ENCODE measurements around the gene TMEM269. TPM values are rescaled to one million over a fixed set of nuclear protein-coding genes. Genes with fewer than 3 reads are reported as not detected.

TMEM269 gene
- total RNA-seq, 1 donor from 2014 or later: under 0.01 TPM

DNA sequence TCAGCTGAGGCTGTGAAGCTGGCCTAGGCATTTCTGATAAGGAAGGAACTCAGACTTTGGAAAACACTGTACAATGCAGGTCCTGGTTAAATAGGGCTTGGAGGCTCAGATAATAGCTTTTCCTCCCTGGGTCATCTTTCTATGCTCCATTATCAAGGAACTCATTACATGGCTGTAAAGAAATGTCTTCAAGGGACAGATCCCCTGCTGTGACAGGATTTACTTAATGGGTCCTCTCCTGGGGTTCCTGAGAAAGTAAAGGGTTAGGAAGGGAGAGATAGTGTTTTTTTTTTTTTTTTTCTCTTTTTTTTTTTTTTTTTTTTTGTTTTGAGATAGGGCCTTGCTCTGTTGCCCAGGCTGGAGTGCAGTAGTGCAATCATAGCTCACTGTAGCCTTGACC, 46.5 kb downstream of the TMEM269 start:
- Histone ChIP-seq H3K4me3 (ENCODE audit: low read depth, low read length) (no peak overlapping the region), H3K27me3 (ENCODE audit: control insufficient read depth, insufficient read depth, low read length) (no peaks in the 10 kb centered on the region), H3K36me3 (ENCODE audit: control insufficient read depth, insufficient read depth, low read length) (no peaks in the 10 kb centered on the region)
- FAIRE-seq: no peak
- TF ChIP-seq, protein P1, sequence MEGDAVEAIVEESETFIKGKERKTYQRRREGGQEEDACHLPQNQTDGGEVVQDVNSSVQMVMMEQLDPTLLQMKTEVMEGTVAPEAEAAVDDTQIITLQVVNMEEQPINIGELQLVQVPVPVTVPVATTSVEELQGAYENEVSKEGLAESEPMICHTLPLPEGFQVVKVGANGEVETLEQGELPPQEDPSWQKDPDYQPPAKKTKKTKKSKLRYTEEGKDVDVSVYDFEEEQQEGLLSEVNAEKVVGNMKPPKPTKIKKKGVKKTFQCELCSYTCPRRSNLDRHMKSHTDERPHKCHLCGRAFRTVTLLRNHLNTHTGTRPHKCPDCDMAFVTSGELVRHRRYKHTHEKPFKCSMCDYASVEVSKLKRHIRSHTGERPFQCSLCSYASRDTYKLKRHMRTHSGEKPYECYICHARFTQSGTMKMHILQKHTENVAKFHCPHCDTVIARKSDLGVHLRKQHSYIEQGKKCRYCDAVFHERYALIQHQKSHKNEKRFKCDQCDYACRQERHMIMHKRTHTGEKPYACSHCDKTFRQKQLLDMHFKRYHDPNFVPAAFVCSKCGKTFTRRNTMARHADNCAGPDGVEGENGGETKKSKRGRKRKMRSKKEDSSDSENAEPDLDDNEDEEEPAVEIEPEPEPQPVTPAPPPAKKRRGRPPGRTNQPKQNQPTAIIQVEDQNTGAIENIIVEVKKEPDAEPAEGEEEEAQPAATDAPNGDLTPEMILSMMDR (IDR thresholded peaks at IDR 0.05; ENCODE audit: insufficient read depth, low read length, severe bottlenecking): no peak
- no peak for DNase-seq (ENCODE audit: low read depth)

DNA sequence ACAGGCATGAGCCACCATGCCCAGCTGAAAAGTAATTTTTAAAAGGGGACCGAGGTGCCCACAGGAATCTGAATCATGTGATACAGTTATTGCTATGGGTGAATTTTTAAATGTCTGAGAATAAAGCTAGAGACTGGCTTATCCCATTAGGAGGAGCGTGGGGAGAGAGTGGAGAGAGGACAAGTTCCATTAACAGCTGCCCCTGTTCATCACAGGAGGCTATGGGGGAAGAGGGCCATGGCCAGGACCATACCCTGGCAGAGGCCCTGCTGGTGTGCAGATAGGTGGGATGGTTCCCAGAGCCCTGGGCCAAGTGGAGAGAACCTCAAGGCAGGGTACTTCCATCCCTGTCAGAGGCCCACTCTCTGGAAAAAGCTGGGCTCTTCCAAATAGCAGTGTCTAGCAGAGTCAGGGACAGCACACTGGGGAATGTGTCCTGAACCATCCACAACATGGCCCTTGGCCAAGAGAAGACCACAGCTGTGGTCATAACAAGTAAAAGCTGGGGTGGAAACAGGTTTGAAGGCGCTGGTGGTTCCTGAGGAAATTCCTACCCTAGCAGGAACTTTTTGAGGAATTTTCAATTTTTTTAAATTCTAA, 48.0 kb downstream of the TMEM269 start:
- no peak for DNase-seq (ENCODE audit: low read depth)
- no peaks in the 10 kb centered on the region for H3K36me3 ChIP-seq (ENCODE audit: control insufficient read depth, insufficient read depth, low read length)
- no peaks in the 10 kb centered on the region for H3K27me3 ChIP-seq (ENCODE audit: control insufficient read depth, insufficient read depth, low read length)
- H3K4me3 ChIP-seq (ENCODE audit: low read depth, low read length): no peak overlapping the region
- FAIRE-seq: no peak
- TF ChIP-seq, protein P1 (IDR thresholded peaks at IDR 0.05; ENCODE audit: insufficient read depth, low read length, severe bottlenecking): no peak

DNA sequence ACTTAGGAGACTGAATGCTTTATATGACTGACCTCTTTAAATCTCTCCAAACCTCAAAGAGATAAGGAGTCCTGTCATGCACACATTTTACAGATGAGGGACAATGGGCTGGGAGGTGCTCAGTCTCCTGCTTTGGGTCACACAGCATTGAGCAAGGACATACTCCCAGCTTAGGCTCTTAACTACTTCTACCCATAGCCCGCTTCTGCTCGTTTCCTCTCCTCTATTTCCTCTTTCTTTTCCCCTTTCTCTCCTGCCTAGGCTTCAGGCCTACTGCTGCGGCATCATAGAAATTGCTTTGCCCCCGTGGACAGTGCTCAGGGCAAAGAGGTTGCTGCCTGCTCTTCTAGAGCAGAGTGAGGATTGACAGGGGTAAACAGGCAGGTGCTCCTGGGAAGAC, 49.2 kb downstream of the TMEM269 start:
- DNase-seq (ENCODE audit: low read depth) (no peak), FAIRE-seq (no peak)
- no peak overlapping the region for H3K4me3 ChIP-seq (ENCODE audit: low read depth, low read length)
- no peaks in the 10 kb centered on the region for H3K27me3 ChIP-seq (ENCODE audit: control insufficient read depth, insufficient read depth, low read length)
- no peaks in the 10 kb centered on the region for H3K36me3 ChIP-seq (ENCODE audit: control insufficient read depth, insufficient read depth, low read length)
- TF ChIP-seq, protein P1 (IDR thresholded peaks at IDR 0.05; ENCODE audit: insufficient read depth, low read length, severe bottlenecking): no peak

DNA sequence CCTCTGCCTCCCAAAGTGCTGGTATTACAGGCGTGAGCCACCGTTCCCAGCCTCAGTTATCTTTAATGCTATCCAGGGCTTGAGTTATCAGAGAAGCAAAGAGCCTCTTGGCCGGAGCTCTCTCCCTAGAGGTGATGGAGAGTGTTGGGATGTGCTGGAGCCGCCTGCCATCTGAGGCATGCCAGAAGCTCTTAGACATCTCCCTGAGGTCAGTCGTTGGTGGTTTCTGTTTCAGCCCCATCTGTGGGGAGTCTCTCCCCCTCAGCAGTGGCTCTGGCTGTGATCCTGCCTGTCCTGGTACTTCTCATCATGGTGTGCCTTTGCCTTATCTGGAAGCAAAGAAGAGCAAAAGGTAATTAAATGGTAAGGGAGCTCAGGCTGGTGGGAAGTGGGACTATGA, 50.0 kb downstream of the TMEM269 start:
- TF ChIP-seq, protein P1 (IDR thresholded peaks at IDR 0.05; ENCODE audit: insufficient read depth, low read length, severe bottlenecking): no peak
- no peaks in the 10 kb centered on the region for H3K36me3 ChIP-seq (ENCODE audit: control insufficient read depth, insufficient read depth, low read length)
- no peak for FAIRE-seq

DNA sequence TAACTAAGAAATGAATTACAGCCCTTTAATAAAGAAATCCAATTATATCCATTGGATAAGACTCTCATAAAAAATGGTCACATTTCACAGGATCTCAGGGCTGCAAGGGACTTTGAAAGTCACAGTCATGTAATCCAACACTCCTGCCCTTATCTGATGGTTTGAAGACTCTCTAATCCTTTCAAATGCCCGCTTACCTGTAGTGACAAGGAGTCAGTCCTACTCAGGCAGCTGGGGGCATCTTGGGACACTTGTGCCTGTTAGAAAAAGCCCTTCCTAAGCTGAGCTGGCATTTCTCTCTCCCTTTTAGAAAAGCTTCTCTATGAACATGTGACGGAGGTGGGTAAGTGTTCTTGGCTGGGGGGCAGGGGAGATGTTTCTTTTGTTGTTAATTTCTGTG, 50.6 kb downstream of the TMEM269 start:
- TF ChIP-seq, protein P1 (IDR thresholded peaks at IDR 0.05; ENCODE audit: insufficient read depth, low read length, severe bottlenecking): no peak
- DNase-seq (ENCODE audit: low read depth): no peak
- H3K4me3 ChIP-seq (ENCODE audit: low read depth, low read length): no peak overlapping the region
- no peaks in the 10 kb centered on the region for H3K36me3 ChIP-seq (ENCODE audit: control insufficient read depth, insufficient read depth, low read length)
- no peak for FAIRE-seq
- H3K27me3 ChIP-seq (ENCODE audit: control insufficient read depth, insufficient read depth, low read length): no peaks in the 10 kb centered on the region

More for the DNA sequence above, 50.0 kb downstream of the TMEM269 start:
- Histone ChIP-seq H3K4me3 (ENCODE audit: low read depth, low read length) (no peak overlapping the region), H3K27me3 (ENCODE audit: control insufficient read depth, insufficient read depth, low read length) (no peaks in the 10 kb centered on the region)
- no peak for DNase-seq (ENCODE audit: low read depth)

DNA sequence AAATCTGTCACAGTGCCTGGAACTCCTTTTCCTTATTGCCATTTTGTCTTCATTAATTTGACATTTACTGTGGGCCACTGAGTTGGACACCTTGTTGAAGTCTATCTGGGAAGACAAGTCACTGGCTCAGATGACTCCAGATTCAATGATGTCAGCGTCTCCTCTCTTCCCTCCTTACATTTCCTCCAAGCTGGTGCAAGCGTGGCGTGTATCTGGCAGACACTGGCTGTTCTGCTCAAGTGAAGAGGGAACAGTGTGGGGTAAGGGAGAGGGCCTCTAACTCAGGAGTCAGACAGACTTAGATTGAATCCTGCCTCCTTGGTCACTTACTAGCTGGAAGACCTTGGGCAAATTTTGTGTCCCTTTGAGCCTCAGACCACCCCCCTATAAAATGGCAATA, 52.9 kb downstream of the TMEM269 start:
- TF ChIP-seq, protein P1 (IDR thresholded peaks at IDR 0.05; ENCODE audit: insufficient read depth, low read length, severe bottlenecking): no peak
- FAIRE-seq: no peak
- Histone ChIP-seq H3K27me3 (ENCODE audit: control insufficient read depth, insufficient read depth, low read length) (no peaks in the 10 kb centered on the region), H3K4me3 (ENCODE audit: low read depth, low read length) (no peak overlapping the region), H3K36me3 (ENCODE audit: control insufficient read depth, insufficient read depth, low read length) (peaks cover 1% of the 10 kb centered on the region)
- DNase-seq (ENCODE audit: low read depth): no peak
